Activated naive CD8-positive, alpha-beta T cell treated with anti-CD3 and anti-CD28 coated beads, Interleukin-2, amount 10 ng/mL, durations not matched to agents 7 days and 5 days (primary cell): Measurements from ENCODE around the gene SUN1. TPM values are rescaled to one million over a fixed set of nuclear protein-coding genes. Genes with fewer than 3 reads are reported as not detected.

Experiments
- ATAC-seq: fragments of 150-1000 bp; cut with Tn5 transposase; one replicate; pipeline ENCODE4 v1.10.0; 2021; ENCODE audit warnings: low read depth, moderate library complexity
- POLR2A ChIA-PET: fragments of 350-600 bp; sonication (Branson Sonifier 250); formaldehyde crosslinking; loops from one replicate; lab custom pipeline; 2021; ENCODE audit warnings: antibody characterized with exemption; lab: Charles Lee
- DNase-seq: peaks from one replicate; pipeline ENCODE4 v3.0.0; 2021
- H3K27ac Mint-ChIP-seq: one replicate; pipeline ENCODE4 v1.8.0; 2022; ENCODE audit warnings: mild to moderate bottlenecking, mixed read lengths
- H3K27me3 Mint-ChIP-seq: one replicate; pipeline ENCODE4 v1.8.0; 2022; ENCODE audit warnings: mild to moderate bottlenecking, moderate library complexity, mixed read lengths
- H3K36me3 Mint-ChIP-seq: one replicate; pipeline ENCODE4 v1.8.0; 2021; ENCODE audit warnings: mild to moderate bottlenecking, mixed read lengths
- H3K4me1 Mint-ChIP-seq: one replicate; pipeline ENCODE4 v1.8.0; 2021; ENCODE audit warnings: mixed read lengths
- H3K4me3 Mint-ChIP-seq: one replicate; pipeline ENCODE4 v1.8.0; 2022; ENCODE audit warnings: mild to moderate bottlenecking, moderate library complexity, mixed read lengths
- H3K9me3 Mint-ChIP-seq: one replicate; pipeline ENCODE4 v1.8.0; 2021; ENCODE audit warnings: mixed read lengths
- total RNA-seq, 2 experiments: library from RNA; stranded (reverse); gene quantifications; one replicate each; pipeline ENCODE4 v1.2.3, GENCODE V29; 2021

Gene SUN1
- total RNA-seq, 2 experiments from 2014 or later, result 86.3 to 86.7 TPM

DNA sequence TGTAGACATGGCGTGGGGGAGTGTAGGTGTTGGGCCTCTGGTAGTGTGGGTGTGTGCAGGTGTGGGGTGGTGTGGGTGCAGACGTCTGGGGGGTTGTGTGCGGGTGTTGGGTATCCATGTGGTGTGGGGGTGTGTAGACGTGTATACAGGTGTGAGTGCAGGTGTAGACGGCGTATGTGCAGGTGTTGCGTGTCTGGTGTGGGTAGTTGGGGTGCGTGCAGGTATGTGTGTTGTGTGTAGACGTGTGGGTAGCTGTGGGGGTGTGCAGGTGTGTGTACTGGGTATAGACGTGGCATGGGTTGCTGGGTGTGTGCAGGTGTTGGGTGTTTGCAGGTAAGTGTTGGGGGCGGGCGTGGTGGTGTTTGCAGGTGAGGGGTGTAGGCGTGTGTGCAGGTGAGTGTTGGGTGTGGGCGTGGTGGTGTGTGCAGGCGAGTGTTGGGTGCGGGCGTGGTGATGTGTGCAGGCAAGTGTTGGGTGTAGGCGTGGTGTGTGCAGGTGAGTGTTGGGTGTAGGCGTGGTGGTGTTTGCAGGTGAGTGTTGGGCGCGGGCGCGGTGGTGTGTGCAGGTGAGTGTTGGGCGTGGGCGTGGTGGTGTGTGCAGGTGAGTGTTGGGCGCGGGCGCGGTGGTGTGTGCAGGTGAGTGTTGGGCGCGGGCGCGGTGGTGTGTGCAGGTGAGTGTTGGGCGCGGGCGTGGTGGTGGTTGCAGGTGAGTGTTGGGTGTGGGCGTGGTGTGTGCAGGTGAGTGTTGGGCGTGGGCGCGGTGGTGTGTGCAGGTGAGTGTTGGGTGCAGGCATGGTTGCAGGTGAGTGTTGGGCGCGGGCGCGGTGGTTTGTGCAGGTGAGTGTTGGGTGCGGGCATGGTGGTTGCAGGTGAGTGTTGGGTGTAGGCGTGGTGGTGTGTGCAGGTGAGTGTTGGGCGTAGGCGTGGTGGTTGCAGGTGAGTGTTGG, 60.6 kb downstream of the SUN1 start:
- no peaks in the 10 kb centered on the region for H3K27me3 Mint-ChIP-seq
- ATAC-seq (peak; percentile 13), DNase-seq (no peak)
- H3K27ac Mint-ChIP-seq, result no peak overlapping the region
- POLR2A ChIA-PET, result no interaction called here
- H3K4me3 Mint-ChIP-seq, result no peak overlapping the region
- no peaks in the 10 kb centered on the region for H3K4me1 Mint-ChIP-seq
- H3K9me3 Mint-ChIP-seq, result no peaks in the 10 kb centered on the region
- peaks cover 27% of the 10 kb centered on the region for H3K36me3 Mint-ChIP-seq

DNA sequence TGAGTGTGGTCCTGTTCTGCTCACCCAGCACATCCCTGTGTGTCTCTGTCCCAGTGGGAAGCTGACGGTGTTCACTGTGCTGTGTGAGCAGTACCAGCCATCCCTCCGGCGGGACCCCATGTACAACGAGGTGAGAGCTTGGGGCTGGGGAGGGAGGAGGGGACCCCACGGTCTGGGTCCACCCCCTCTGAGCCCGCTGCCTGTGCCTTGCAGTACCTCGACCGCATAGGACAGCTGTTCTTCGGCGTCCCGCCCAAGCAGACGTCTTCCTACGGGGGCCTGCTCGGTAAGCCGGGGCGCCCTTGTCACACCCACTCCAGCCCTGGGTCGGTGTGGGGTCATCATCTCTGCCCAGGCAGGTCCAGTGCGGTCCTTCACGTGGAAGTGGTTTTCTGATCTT, 61.4 kb downstream of the SUN1 start:
- Mint-ChIP-seq H3K4me1 (no peaks in the 10 kb centered on the region), H3K9me3 (no peaks in the 10 kb centered on the region), H3K4me3 (no peak overlapping the region), H3K27me3 (no peaks in the 10 kb centered on the region), H3K36me3 (peaks cover 26% of the 10 kb centered on the region), H3K27ac (no peak overlapping the region)
- POLR2A ChIA-PET, result no interaction called here
- no peak for ATAC-seq
- no peak for DNase-seq

DNA sequence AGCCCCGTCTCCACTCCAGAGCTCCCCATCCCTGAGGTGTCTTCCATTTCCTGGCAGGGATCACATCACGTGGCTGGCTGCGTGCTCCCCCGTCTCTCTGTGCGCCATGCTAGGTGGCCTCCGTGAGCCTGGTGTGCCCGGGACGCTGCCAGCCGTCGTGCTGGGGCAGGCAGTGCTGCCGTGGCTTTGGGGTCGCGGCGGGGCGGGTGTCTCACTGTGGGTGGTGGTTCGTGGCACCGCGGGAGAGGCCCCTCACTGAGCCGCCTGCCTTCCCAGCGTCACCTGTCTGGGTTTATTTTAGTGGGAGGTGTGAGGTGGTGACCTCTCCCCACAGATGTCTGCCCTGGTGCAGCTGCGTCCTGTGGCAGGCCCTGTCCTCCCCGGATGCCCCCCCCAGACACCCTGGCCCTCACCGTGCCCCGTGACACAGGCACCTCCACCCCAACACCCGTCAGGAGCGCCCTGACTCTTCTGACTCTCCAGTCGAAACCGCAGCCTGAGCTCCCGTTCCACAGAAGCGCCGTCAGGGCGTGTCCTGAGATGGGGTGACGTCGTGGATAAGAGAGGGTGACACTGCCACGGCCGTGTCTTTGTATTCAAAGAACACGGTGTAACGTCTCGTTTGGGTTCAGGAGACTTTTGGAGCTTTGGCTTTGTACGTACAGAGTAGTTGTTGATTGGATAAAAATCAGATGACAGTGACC, 62.0 kb downstream of the SUN1 start:
- H3K27me3 Mint-ChIP-seq, result no peaks in the 10 kb centered on the region
- no peak overlapping the region for H3K4me3 Mint-ChIP-seq
- no peaks in the 10 kb centered on the region for H3K4me1 Mint-ChIP-seq
- H3K27ac Mint-ChIP-seq, result no peak overlapping the region
- ATAC-seq (no peak), DNase-seq (no peak)
- peaks cover 24% of the 10 kb centered on the region for H3K36me3 Mint-ChIP-seq
- POLR2A ChIA-PET, result no interaction called here
- no peaks in the 10 kb centered on the region for H3K9me3 Mint-ChIP-seq

DNA sequence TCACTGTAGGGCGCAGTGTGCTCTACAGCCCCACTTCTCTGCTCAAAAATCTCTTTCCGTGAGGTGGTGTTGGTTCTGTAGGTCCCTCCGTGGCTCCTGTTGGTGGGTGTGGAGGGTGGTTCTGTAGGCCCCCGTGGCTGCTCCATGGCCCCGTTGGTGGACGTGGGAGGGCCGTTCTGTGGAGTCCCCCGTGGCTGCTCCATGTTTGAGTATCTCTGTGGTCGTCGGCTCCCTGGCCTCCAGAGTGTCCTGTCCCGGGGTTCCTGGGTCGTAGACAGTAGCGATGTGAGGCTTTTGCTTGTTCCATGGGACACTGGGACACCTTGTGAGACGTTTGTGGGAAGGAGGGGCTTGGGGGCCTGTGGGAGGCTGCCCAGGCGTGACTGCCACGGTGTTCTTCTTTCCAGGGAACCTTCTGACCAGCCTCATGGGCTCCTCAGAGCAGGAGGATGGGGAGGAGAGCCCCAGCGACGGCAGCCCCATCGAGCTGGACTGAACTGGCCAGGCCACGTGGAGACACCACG, 62.7 kb downstream of the SUN1 start:
- H3K27me3 Mint-ChIP-seq, result no peaks in the 10 kb centered on the region
- no peaks in the 10 kb centered on the region for H3K9me3 Mint-ChIP-seq
- no peak overlapping the region for H3K27ac Mint-ChIP-seq
- H3K36me3 Mint-ChIP-seq, result peaks cover 24% of the 10 kb centered on the region
- no peaks in the 10 kb centered on the region for H3K4me1 Mint-ChIP-seq
- DNase-seq, result no peak
- no peak overlapping the region for H3K4me3 Mint-ChIP-seq
- ATAC-seq, result no peak
- POLR2A ChIA-PET, result no interaction called here

DNA sequence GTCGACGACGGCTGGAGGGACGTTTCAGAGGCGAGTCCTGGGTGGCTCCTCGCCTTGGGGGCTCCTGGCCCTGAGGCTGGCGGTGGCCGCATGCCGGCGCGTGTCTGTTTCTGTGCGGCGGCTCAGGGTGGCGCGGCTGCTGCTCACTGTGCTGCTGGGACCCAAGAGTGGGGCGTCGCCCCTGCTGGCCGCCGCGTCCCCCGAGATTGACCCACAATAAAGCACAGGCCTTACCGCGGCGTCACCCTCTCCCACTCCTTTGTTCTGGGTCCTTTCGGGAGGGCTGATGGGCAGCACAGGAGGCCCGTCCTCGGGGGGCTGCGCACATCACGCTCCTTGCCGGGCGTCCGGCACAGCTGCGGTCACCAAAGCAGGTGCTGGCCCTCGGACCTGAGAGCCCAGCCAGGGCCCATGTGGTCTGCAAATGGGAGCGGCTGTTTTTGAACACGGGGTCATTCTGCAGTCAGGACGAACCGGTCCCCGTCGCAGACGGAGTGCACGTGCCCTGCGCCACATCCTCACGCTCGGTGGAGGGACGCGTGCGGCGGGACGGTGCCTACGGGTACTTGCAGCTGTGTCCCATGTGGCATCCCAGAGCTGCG, 63.3 kb downstream of the SUN1 start:
- Mint-ChIP-seq H3K27me3 (no peaks in the 10 kb centered on the region), H3K4me1 (no peaks in the 10 kb centered on the region), H3K36me3 (peaks cover 24% of the 10 kb centered on the region), H3K4me3 (no peak overlapping the region), H3K9me3 (no peaks in the 10 kb centered on the region), H3K27ac (no peak overlapping the region)
- DNase-seq (no peak), ATAC-seq (no peak)
- POLR2A ChIA-PET, result no interaction called here

DNA sequence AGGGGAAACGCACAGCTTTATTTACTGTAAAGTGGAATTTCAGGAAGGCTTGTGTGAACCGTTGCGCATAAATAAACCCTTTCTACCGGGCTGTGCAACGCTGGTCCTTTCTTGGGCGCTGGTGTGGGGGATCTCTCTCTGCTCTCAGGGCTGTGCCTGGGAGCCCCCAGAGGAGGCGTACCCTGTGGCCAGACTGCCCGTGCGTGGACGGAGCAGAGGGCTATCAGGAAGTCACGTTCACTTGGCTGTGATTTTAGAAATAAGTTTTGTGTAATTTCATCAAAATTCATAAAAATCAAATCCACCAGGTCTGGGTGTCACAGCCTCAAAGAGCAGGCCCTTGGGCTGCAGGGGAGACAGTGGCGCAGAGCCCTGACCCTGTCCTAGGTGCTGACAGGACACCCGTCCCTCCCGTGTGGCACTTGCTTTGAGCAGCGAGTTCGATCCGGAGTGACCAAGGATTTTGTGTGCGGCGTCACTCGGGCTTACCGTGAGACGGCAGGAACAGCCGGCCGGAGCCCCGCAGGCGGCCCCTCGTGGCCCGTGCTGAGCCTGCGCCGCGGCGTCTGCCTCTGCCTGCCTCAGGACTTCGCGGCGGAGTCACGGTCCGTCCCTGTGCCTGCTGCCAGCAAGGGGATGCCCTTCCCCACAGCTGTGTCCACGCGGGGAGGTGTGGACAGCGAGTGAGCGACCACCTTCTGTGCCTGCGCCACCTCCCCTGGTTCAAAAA, 64.2 kb downstream of the SUN1 start:
- DNase-seq, result no peak
- no peak overlapping the region for H3K27ac Mint-ChIP-seq
- no peaks in the 10 kb centered on the region for H3K4me1 Mint-ChIP-seq
- H3K4me3 Mint-ChIP-seq, result no peak overlapping the region
- no peaks in the 10 kb centered on the region for H3K27me3 Mint-ChIP-seq
- ATAC-seq, result no peak
- POLR2A ChIA-PET, result no interaction called here
- peaks cover 24% of the 10 kb centered on the region for H3K36me3 Mint-ChIP-seq
- no peaks in the 10 kb centered on the region for H3K9me3 Mint-ChIP-seq

DNA sequence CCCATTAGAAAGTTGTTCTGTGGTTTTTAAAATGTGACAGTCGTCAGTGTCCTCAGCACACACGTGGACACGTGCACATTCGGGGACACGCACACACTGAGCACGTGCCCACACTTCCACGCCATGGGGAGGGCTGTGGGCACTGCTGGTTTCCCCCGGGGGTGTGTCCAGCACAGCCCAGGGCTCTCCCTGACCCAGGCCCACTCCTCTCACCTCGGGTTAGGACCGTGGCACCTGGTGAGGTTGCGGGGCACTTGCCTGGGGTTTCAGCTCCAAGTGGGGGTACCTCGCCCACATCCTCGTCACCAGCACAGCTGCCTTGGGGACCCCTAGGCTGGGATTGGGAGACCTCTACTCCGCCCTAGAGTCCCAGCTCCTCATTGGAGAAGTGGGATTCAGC, 64.8 kb downstream of the SUN1 start:
- H3K4me3 Mint-ChIP-seq, result no peak overlapping the region
- H3K9me3 Mint-ChIP-seq, result no peaks in the 10 kb centered on the region
- no peak for DNase-seq
- no peaks in the 10 kb centered on the region for H3K27me3 Mint-ChIP-seq
- ATAC-seq, result no peak
- POLR2A ChIA-PET, result no interaction called here
- no peaks in the 10 kb centered on the region for H3K4me1 Mint-ChIP-seq
- H3K36me3 Mint-ChIP-seq, result peaks cover 24% of the 10 kb centered on the region
- no peak overlapping the region for H3K27ac Mint-ChIP-seq

DNA sequence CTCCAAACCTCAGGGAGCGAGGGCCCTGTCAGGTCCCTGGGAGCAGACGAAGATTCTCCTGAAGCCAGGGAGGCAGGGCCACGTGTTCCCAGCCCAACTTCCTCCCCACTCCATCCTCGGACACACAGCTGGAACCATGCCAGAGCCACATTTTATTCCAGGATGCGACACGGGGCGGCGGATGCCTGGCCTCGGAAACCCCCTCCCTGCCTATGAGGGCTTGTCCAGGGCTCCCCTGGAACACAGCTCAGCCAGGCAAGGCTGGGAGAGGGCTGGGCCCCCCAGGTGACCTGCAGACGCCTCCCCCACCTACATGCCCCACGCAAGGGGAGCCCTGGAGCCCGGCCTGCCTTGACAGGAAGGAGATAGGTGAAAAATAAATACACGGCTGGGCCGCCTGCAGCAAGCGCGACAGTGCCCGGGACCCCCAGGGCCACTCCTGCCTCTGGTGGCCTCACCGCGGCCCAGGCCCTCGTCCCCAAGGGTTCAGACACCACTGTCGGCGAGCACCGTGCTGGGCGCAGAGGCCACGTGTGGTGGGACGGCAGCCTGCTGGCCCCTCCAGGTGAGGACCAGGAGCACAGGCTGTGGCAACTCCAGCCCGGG, 65.6 kb downstream of the SUN1 start:
- H3K9me3 Mint-ChIP-seq, result no peaks in the 10 kb centered on the region
- no peaks in the 10 kb centered on the region for H3K27me3 Mint-ChIP-seq
- POLR2A ChIA-PET, result no interaction called here
- peaks cover 16% of the 10 kb centered on the region for H3K36me3 Mint-ChIP-seq
- DNase-seq, result no peak
- no peak overlapping the region for H3K4me3 Mint-ChIP-seq
- H3K4me1 Mint-ChIP-seq, result no peaks in the 10 kb centered on the region
- no peak overlapping the region for H3K27ac Mint-ChIP-seq
- ATAC-seq, result no peak

DNA sequence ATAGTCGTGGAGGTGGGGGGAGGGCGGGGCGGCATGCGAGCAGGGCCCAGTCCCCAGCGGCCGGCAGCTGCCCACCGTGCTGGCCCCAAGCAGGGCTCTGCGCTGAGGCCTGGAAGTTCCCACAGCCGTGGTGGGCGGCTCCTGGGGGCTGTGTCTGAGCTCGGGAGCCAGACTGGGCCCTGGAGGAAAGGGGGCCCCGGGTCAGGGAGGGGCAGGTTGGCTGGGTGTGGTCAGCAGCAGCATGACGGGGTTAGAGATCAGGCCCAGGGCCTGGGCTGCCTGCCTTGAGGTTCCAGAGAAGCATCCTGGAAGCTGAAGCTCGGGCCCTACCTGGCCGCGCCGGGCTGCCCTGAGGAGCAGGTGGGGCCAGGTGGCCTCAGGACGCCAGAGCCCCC, 66.2 kb downstream of the SUN1 start:
- ATAC-seq, result no peak
- Mint-ChIP-seq H3K9me3 (no peaks in the 10 kb centered on the region), H3K36me3 (peaks cover 11% of the 10 kb centered on the region), H3K27ac (no peak overlapping the region), H3K4me3 (no peak overlapping the region), H3K4me1 (no peaks in the 10 kb centered on the region), H3K27me3 (no peaks in the 10 kb centered on the region)
- DNase-seq, result no peak
- POLR2A ChIA-PET, result no interaction called here

DNA sequence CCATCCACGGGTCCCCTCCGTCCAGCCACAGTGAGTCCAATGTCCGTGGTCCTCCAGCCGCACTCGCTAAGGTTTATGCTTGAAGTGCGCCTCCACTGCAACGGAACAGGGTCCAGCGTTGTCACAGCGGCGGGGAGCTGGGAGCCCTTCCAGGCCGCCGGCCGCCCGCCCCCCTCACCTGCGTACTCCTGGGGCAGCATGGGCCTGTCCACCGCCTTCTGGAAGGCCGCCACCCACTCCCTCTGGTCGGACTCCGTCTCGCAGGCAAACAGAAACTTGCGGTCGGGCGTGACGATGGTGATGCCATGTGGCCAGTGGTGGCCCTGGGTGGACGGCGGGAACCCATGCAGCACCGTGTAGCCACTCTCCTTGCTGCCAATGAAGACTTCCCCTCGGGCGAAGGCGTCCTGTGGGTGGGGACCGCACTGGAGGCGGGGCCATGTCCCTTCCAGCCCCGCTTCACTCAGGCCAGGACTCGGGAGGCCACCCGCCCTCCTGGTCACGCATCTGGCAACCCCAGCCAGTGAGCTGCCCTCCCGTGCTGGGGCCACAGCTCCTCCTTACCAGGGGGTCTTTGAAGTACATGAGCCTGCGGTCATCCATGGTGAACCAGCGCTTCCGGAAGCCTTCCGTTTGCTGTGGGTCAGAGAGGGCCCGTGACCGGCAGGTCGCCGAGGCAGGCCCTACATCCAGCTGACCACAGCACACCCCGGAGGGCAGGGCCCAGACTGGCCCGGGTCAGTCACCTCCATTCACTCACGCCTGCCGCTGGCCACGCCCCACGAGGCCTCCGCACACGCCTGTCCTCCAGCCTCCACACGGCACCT, 66.8 kb downstream of the SUN1 start:
- Mint-ChIP-seq H3K27ac (no peak overlapping the region), H3K4me3 (no peak overlapping the region), H3K27me3 (no peaks in the 10 kb centered on the region), H3K9me3 (no peaks in the 10 kb centered on the region), H3K36me3 (peaks cover 9% of the 10 kb centered on the region), H3K4me1 (no peaks in the 10 kb centered on the region)
- ATAC-seq (no peak), DNase-seq (no peak)
- POLR2A ChIA-PET, result no interaction called here

DNA sequence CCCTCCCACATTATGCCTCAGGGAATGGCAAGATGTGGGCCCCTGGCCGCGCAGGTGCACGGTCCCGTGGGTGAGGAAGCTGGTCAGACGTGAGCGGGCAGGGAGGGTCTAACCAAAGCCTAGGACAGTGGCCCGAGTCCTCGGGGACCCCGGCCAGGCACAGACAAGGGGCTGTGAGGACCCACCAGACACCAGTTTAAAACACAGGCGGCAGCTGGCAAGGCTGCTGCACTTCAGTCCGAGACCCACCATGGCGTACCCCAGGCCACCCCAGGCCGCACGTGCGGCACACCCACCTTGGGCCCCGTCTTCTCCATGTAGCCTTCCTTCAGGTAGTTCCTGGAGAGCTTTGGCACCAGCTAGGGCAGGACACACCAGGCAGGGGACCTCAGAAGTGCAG, 67.5 kb downstream of the SUN1 start:
- no peaks in the 10 kb centered on the region for H3K9me3 Mint-ChIP-seq
- DNase-seq (no peak), ATAC-seq (no peak)
- peaks cover 7% of the 10 kb centered on the region for H3K36me3 Mint-ChIP-seq
- H3K4me3 Mint-ChIP-seq, result no peak overlapping the region
- H3K27me3 Mint-ChIP-seq, result no peaks in the 10 kb centered on the region
- H3K27ac Mint-ChIP-seq, result no peak overlapping the region
- POLR2A ChIA-PET, result no interaction called here
- no peaks in the 10 kb centered on the region for H3K4me1 Mint-ChIP-seq

DNA sequence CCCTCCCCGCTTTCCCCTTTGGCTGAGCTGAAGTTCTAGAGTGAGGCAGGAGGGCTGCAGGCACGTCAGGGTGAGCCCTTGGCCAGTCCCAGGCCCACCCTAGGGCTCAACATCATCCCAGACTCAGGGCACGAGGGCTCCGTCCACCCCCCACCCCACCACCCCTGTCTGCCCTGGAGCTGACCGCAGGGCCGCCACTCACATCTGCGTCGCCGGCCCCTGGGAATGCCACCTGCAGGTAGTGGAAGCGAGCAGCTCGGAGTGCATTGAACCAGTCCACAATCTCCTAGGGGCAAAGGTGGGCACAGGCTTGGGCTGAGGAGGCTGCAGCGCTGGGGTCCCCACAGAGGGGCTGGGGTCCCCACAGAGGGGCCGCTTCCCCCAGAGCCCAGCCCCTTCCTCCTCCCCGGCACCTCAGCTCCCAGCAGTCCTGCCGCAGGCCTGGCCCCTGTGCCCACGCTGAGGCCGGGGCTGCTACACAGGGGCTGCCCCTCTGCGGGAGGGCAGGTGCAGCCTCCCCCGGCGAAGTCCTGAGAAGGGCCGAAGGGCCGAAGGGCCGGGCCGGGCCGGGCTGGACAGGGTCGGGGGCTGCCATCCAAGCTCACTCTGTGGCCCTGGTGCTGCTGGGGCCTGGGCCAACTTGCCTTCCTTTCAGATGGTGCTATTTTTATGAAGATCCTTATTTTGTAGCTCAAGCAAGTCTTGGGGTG, 68.2 kb downstream of the SUN1 start:
- H3K9me3 Mint-ChIP-seq, result no peaks in the 10 kb centered on the region
- H3K4me3 Mint-ChIP-seq, result no peak overlapping the region
- H3K4me1 Mint-ChIP-seq, result no peaks in the 10 kb centered on the region
- DNase-seq (no peak), ATAC-seq (no peak)
- H3K27me3 Mint-ChIP-seq, result no peaks in the 10 kb centered on the region
- H3K27ac Mint-ChIP-seq, result no peak overlapping the region
- POLR2A ChIA-PET, result interaction anchor here (0.6 kb wide), 1 partner anchor 21 kb away, joined by 4 read pairs; no protein-coding TSS in a partner anchor
- H3K36me3 Mint-ChIP-seq, result peaks cover 4% of the 10 kb centered on the region
